ENCODE data around the gene F10.
"Not testable (repeated sequence)": the region's sequence is repeated elsewhere in the genome, so short reads cannot be mapped to it uniquely, and the experiment has no call there.

Gene F10

DNA sequence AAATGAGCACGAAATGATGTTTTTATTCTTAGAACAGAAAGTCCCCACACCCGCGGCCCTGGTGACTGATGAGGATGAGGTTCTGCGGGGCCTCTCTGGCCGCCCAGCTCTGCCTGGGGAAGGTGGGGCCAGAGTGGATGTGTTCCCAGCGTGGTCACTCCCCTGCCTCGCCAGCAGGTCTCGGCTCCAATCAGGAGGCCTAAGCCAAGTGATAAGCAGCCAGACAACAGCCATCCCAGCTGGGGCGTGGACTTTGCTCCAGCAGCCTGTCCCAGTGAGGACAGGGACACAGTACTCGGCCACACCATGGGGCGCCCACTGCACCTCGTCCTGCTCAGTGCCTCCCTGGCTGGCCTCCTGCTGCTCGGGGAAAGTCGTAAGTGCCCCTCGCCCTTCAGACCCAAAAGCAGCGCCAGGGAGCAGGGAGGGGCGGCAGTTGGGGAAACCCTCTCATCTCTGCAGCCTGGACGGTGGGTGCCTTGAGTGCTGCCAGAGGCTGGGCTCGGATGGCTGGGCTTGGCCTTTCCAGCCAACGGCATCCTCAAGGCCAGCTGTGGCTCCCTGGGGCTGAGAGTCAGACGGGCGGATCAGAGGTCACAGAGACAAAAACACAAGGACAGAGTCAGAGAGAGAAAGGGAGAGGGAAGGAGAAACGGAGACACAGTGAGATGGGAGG, at the start of gene F10:
TSS of gene F10 (plus strand) at position 250 of the 676 bp plus-strand sequence. CDS start at position 307, 57 bp downstream.
- DNase-seq (ENCODE audit: low read depth in 2 of 2): no peak

DNA sequence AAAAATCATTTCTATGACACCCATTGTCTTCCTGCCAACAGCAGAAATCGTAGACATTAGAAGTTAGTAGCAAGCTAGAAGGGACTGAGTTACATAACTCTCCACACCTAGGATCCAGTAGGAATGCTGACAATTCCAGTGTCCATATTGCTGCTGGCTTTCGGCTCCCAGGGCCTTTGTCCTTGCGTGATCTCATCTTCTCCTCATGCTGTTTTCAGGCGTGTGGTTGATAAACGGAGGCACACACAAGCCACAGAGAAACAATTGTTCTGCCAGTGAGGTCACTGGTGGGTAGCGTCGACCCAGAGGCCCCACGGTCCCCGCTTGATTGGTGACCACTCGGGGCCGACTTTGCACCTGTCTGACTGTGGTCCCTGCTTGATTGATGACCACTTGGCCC, 48.7 kb upstream of the F10 start:
- DNase-seq (ENCODE audit: low read depth in 2 of 2): no peak

DNA sequence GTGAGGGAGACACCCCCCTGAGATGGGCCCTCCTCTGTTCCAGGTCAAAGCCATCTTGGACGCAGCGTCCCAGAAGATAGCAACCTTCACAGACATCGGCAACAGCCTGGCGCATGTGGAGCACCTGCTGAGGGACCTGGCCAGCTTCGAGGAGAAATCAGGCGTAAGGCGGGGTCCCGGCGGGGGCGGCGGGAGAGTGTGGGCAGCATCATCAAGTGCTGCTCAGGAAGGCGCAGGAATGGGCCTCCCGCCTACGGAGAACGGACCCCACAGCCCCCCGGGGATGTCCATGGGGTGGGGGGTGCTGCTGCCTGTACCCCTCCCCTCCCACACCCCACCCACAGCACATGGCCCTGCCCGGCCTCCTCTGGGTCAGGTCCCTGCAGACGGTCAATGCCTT, 48.2 kb upstream of the F10 start:
- no peak for DNase-seq (ENCODE audit: low read depth in 2 of 2)

DNA sequence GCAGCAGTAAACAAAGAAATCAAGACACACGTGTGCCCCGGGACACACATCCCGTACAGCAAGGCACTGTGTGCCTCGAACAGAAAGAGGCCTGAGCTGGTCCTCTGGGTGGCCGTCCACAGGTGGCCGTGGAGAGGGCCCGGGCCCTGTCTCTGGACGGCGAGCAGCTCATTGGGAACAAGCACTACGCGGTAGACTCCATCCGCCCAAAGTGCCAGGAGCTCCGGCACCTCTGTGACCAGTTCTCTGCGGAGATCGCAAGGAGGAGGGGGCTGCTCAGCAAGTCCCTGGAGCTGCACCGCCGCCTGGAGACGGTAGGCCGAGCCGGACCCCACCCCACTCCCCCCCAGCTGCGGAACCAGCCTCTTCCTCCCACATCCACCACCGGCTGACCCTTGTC, 47.7 kb upstream of the F10 start:
- DNase-seq (ENCODE audit: low read depth in 2 of 2): no peak

DNA sequence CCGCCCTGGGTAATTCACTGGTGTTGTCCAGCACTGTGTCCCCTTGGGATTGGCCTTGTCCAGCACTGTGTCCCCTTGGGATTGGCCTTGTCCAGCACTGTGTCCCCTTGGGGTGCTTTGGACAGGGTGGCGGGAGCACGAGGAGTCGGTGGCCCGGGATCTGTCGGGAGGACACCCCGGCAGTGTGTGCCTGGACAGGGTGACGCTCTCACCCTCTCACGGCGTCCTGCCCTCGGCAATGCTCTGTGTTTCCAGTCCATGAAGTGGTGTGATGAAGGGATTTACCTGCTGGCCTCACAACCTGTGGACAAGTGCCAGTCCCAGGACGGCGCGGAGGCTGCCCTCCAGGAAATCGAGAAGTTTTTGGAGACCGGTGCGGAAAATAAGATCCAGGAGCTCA, 46.9 kb upstream of the F10 start:
- no peak for DNase-seq (ENCODE audit: low read depth in 2 of 2)

DNA sequence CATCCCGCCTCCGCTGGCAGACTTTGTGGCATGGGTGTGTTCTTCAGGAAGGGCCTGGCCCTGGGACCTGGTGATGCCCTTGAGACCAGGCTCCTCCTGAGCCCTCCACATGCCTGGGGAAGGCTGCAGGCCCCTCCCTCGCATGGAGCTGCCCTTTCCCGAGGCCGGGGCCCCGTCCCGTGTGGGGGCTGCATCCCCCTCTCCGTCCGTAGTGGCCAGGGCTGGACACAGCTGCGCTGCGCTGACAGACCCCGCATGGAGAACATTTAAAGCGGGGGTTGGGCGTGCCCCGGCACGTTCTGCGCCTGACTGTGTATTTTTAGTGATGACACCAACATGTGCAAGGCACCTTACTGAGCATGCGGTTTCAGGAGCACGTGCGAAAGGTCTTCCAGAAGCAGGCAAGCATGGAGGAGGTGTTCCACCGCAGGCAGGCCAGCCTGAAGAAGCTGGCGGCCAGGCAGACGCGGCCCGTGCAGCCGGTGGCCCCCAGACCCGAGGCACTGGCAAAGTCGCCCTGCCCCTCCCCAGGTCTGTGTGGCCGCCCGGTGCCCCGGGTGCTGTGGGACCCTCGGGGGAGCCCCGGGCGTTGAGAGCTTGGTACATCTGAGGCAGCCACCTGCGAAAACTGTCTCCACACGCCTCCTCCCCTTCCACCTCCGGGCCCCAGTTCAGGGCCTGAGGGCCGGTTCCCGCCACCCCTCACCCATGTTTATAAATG, 45.8 kb upstream of the F10 start:
- no peak for DNase-seq (ENCODE audit: low read depth in 2 of 2)

DNA sequence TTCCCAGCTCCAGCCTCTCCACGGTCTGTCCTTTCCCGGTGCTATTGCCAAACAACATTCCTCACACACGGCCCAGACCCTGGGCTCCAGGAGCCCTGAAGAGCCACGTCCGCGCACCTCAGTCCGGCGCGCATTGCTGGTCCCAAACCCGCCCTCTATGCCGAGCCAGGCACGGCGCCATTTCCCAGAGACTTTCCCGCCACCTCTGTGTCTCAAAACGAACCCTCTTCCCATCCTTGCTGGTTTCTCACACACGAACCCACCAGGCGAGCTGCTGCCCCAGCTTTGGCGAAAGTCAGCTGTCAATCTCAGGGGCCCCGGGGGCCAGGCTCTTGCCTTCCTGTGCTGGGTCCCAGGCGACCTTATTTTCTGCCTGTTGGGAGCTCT, 45.0 kb upstream of the F10 start:
- no peak for DNase-seq (ENCODE audit: low read depth in 2 of 2)

DNA sequence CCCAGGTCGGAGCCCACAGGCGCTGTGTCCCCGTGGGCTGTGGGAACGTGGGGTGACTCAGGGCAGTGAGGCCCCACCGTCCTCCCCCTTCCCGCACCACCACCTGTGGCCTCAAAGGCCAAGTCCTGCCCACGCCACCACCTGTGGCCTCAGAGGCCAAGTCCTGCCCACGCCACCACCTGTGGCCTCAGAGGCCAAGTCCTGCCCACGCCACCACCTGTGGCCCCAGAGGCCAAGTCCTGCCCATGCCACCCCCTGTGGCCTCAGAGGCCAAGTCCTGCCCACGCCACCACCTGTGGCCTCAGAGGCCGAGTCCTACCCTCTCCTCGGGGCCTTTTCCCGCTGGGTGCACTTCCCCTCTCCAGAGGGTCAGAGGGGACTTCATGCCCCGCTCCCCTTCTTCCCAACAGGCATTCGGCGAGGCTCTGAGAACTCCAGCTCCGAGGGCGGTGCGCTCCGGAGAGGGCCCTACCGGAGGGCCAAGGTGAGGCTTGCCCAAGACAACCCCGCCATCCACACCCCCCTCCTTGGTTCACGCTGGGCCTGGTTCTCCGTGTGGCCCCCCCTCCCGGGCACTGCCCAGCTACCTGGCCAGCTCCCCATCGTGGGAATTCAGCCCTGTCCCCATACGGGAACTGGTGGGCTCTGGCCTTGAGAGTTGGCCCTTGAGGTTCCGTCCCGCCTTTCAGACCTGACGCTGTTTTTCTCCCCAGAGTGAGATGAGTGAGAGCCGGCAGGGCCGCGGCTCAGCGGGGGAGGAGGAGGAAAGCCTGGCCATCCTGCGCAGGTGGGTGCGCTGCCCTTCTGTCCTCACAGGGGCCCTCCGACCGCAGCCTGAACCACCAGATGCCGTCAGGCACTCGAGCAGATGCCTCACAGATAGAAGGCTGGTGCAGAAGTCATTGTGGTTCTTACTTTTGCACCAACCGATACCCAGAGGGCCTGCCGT, 44.4 kb upstream of the F10 start:
- DNase-seq (ENCODE audit: low read depth in 2 of 2): no peak

DNA sequence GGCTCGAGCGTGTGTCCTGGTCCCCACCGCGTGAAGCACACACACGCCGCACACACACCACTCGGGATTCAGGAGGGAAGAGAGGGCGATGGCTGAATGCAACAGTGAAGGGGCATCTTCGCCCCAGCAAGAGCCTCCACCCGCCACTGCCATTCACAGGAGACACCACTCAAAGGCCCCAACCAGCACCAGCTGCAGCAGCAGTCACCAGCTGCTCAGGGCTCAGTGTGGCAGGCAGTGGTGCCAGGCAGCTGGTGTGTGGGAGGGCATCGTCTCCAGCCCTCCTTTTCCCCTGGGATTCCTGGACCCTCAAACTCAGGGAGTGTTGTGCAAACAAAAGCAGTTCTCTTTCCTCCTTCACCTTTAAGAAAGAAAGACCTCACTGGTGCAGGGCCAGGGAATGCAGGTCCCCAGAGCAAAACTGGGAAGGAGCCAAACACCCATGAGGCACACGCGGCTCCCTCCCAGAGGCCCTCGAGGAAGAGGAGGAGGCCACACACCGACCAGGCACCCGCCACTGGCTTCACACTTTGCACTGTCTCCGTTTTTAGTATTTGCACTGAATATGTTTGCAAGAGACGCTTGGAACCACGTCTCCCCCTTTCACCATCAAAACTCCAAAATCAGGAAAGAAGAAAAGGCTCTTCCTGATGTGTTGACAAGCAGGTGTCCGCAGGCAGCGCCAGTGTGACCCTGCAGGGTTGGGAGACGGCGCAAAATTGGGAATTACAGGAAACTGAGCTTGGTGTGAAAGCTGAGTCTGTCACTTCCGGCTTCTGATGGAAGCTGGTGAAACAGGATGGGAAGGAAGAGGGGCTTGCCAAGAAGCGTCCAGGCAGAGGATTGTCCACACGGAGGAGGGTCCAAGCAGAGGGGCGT, 43.5 kb upstream of the F10 start:
- no peak for DNase-seq (ENCODE audit: low read depth in 2 of 2)

DNA sequence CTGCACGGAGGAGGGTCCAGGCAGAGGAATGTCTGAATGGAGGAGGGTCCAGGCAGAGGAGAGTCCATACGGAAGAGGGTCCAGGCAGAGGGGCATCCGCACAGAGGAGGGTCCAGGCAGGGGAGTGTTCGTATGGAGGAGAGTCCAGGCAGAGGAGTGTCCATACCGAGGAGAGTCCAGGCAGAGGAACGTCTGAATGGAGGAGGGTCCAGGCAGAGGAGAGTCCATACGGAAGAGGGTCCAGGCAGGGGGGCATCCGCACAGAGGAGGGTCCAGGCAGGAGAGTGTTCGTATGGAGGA, 42.9 kb upstream of the F10 start:
- not testable (repeated sequence) for DNase-seq (ENCODE audit: low read depth in 2 of 2)

DNA sequence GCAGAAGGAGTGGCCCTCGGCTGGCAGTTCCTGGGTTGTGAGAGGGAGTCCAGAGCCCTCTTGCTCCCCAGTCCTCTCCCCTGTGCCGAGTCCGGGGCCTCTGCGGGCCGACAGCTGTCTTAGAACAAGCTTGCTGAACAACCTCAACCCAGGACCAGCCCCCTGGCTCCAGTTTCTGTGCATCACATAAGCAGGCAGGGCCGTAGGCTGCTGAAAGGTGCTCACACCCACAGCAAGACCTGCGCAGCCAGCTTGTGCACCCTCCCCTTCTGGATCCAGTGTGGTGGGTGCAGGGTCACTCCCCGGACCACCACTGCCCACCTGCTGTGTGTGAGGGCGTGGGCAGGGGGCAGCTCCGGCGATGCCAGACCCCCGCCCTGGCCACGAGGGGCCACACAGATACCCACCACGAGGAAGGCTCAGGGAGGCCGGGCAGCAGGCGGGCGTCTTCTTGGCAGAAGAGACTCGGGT, 42.2 kb upstream of the F10 start:
- DNase-seq (ENCODE audit: low read depth in 2 of 2): no peak

DNA sequence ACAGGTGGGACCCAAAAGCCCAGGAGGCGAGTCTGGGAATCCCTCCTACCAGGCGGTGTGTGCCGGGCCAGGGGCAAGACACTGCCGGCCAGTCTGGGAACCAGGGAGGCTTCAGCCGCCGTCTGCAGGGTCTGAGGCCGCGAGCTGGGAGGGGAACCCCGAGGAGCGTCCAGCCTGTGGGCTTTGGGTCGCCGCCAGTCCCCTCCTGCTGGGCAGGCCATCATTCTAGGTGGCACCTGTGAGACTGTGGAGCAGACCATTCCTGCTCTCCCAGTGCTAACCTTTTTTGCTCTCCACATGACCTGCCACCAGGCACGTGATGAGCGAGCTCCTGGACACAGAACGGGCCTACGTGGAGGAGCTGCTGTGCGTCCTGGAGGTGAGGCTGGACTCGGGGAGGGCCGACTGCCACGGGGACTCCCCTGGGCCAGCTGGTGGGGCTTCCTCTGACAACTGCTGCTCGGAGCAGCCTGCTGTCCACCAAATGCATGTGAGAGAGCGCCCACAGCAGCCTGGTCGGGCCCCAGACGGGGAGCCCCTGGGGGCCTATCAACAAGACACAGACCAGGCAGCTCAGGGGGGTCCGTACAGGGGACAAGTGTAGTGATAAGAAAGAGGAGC, 41.6 kb upstream of the F10 start:
- DNase-seq (ENCODE audit: low read depth in 2 of 2): no peak

DNA sequence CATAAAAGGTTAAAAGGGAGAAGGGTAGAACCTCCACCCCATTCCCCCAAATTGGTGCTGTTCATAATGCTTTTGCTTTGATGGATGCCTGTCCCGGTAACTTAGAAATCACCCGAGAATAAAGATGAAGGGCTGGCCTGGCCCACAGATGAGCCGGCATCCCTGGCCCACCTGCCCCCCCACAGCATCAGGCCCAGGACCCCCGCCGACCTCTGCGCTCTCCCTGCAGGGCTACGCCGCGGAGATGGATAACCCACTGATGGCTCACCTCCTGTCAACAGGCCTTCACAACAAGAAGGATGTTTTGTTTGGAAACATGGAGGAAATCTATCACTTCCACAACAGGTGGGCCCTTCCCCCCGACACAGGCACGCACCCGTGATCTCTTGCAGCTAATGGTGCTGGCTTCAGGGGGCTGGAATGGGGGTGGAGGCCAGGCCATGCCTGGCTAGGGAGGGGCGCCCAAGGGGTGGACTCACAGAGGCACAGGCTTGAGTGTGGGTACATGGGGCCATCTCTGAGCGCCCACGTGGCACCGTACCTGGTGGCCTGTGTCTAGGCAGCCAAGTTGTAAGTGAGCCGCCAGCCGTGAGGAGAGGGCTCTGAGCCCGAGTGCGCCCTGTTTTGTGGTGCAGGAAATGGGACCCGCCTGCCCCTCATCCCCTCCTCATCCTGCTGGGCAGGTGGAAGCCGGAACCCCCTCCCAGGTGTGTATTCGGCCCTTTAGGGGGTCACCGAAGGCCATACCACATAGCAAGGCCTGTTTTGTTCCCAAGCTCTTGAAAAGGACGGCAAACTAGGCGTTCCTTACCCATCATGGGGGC, 40.2 kb upstream of the F10 start:
- DNase-seq (ENCODE audit: low read depth in 2 of 2): no peak

DNA sequence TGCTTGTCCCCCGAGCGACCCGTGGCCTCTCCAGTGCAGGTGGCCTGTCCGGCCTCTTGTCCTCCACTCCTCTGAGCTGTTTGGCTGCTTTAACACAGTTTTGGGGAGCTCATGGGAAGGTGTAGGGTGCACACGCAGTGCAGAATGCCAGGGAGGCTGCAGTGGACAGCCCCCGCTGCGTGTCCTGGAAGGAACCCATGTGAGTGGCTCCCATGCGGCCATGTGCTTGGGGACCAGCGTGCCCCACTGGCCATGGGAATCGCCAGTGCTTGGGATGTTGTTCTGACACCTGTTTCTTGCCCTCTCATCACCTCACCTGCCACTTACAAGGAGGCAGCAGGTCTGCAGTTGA, 39.6 kb upstream of the F10 start:
- DNase-seq (ENCODE audit: low read depth in 2 of 2): no peak

DNA sequence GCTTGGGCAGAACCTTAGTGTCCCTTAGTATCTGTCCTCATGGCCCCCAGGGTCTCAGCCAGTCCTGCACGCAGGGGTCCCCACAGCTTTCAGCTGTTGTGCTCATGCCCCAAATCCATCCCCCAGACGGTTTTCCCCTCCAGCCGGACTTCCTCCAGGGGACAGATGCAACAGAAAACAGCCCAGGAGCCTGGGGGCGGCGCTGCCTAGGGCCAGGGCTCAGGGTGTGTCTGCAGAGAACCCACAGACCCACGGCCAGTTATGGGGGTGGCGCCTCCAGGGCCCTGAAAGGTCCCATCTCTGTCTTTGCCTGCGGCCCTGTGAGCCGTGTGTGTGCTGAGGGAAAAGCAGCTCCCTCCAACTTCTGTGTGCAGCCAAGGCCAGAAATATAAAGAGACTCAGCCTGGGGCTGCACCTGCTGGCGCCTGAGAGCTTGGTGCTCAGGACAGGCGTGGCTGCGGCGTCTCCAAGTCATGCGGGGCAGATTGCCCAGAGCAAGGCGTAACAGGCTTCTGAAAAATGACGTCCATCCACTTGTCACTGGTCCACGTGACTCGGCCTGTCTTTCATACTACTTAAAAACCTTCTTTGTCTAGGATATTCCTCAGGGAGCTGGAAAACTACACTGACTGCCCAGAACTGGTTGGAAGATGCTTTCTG, 39.1 kb upstream of the F10 start:
- no peak for DNase-seq (ENCODE audit: low read depth in 2 of 2)

DNA sequence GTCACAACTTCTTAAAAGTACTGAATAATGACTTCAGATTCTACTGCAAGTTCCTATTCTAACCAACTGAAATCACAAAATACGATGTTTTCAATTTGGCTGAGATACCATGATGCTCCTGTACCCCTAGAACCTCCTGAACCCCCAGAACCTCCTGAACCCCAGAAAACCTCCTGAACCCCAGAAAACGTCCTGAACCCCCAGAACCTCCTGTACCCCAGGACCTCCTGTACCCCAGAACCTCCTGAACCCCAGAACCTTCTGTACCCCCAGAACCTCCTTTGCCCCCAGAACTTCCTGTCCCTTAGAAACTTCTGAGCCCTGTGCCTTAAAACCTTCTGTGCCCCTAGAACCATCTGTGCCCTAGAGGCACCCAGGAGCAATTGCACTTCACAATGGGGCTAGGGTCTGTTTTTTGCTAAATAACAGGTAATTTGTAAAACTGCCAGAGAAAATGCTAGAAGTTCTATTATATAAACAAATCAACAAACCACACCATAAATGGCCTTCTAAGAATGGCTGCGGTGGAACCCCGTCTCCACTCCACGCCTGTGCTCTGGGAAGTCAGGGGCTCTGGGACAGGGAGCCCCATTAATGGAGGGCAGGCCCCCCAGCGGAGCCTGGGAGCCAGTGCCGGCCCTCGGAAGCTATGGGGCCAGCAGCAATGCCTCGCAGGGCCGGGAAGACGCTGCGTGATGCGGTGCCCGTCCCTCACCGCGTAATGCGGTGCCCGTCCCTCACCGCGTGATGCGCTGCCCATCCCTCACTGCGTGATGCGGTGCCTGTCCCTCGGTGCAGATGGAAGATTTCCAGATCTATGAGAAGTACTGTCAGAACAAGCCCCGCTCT, 38.3 kb upstream of the F10 start:
- no peak for DNase-seq (ENCODE audit: low read depth in 2 of 2)

DNA sequence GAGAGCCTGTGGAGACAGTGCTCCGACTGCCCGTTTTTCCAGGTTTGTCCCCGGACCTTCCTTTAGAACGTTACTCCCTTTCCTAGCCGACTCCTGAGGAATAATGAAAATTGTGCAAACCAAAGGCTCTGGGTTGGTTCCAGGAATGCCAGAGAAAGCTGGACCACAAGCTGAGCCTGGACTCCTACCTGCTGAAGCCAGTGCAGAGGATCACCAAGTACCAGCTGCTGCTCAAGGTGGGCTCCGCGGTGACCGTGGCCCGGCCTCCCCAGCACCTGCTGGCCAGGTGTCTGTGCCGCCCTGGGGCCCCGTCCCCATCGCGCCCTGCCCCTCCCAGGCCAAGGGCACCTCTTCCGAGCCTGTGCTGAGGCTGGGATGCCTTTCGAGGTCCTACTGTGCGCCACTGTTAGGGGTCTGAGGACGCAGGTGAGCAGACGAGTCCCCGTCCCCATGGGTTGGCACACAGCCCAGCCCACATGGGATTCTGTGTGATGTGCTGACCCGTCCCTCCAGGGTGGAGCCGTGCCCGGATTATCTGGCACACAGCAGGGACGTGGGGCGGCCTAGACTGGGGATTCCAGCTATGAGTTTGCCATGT, 37.6 kb upstream of the F10 start:
- no peak for DNase-seq (ENCODE audit: low read depth in 2 of 2)

DNA sequence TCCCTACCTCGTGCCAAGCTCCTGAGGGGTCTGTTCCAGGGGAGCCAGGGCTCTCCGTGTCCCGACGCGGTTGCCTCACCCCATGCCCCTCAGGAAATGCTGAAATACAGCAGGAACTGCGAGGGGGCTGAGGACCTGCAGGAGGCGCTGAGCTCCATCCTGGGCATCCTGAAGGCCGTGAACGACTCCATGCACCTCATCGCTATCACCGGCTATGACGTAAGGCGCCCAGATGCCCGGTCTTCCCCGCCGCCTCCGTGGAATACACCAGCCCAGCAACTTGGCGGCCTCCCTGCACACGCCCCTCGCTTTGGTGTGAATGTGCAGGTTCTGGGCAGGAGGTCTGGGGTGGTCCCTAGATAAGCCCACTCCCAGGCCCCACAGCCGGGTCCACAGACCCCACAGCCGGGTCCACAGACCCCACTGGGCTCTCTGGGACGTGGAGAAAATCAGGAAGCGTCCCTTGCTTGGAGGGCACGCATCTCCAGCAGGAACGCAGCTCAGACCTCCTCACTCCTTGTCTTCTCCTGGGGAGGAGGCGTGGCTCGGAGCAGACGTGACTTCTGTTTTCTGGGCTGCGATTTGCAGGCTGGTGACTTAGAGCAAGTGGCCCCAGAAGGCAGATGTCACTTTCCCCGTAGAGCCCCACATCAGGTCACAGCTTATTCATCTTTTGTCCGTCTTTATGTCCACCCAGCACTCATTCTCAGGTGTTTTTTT, 36.4 kb upstream of the F10 start:
- no peak for DNase-seq (ENCODE audit: low read depth in 2 of 2)
